ENCODE results near the gene PCK1.

Gene PCK1

DNA sequence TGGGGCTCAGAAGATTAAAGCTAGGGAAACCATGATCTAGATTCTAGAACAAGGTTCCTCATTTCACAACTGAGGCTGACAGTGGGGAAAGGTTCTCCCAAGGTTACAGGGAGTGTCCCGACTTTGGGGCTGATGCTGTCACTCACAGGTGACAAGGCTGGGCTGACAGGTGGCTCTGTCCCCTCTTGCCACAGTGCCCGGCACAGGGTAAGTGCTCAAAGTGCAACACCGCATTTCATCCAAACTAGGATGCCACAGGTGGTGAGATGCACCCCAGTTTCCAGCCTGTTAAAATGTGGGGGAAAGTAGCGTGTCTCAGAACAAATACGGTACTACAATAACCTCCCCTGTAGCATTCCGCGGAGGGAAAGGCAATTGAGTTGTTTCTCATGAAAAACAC lies 51.5 kb downstream of the PCK1 start:
- TF ChIP-seq, protein P1, sequence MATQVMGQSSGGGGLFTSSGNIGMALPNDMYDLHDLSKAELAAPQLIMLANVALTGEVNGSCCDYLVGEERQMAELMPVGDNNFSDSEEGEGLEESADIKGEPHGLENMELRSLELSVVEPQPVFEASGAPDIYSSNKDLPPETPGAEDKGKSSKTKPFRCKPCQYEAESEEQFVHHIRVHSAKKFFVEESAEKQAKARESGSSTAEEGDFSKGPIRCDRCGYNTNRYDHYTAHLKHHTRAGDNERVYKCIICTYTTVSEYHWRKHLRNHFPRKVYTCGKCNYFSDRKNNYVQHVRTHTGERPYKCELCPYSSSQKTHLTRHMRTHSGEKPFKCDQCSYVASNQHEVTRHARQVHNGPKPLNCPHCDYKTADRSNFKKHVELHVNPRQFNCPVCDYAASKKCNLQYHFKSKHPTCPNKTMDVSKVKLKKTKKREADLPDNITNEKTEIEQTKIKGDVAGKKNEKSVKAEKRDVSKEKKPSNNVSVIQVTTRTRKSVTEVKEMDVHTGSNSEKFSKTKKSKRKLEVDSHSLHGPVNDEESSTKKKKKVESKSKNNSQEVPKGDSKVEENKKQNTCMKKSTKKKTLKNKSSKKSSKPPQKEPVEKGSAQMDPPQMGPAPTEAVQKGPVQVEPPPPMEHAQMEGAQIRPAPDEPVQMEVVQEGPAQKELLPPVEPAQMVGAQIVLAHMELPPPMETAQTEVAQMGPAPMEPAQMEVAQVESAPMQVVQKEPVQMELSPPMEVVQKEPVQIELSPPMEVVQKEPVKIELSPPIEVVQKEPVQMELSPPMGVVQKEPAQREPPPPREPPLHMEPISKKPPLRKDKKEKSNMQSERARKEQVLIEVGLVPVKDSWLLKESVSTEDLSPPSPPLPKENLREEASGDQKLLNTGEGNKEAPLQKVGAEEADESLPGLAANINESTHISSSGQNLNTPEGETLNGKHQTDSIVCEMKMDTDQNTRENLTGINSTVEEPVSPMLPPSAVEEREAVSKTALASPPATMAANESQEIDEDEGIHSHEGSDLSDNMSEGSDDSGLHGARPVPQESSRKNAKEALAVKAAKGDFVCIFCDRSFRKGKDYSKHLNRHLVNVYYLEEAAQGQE (IDR thresholded peaks at IDR 0.05; ENCODE audit: insufficient read depth in 1 of 2, low read depth in 2 of 2, low read length in 2 of 2): no peak
- TF ChIP-seq TAF1 (IDR thresholded peaks at IDR 0.05; ENCODE audit: borderline replicate concordance, insufficient read depth, low read length): no peak
- TF ChIP-seq SIN3A (IDR thresholded peaks at IDR 0.05; ENCODE audit: borderline replicate concordance, insufficient read depth, low read length): no peak
- no peak for TF ChIP-seq FOXP2 (optimal IDR thresholded peaks at IDR 0.05; ENCODE audit: borderline replicate concordance, extremely low read depth, extremely low read length, insufficient read depth)
- no peak for TF ChIP-seq POLR2AphosphoS5 (IDR thresholded peaks at IDR 0.05; ENCODE audit: low read depth, low read length)

DNA sequence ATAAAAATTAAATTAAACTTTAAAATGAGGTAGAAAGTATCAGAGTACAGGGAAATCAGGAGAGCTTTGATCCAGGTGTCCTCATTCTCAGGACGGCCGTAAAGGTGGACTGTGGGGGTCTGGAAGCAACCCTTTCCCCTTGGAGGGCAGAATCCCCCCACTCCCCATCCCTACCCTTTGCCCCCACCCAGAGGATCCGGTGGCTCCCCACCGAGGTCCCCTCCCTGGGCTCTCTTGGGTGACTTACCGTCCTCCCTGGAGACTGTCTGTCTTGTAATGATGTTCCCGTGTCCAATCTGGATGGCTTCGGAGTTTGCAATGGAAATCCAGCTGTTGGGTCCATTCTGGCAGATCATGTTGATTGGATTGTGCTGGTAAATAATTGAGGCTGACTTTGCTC lies 52.0 kb downstream of the PCK1 start:
- TF ChIP-seq, protein P1 (IDR thresholded peaks at IDR 0.05; ENCODE audit: insufficient read depth in 1 of 2, low read depth in 2 of 2, low read length in 2 of 2): no peak
- TF ChIP-seq POLR2AphosphoS5 (IDR thresholded peaks at IDR 0.05; ENCODE audit: low read depth, low read length) (no peak), SIN3A (IDR thresholded peaks at IDR 0.05; ENCODE audit: borderline replicate concordance, insufficient read depth, low read length) (no peak), FOXP2 (optimal IDR thresholded peaks at IDR 0.05; ENCODE audit: borderline replicate concordance, extremely low read depth, extremely low read length, insufficient read depth) (no peak), TAF1 (IDR thresholded peaks at IDR 0.05; ENCODE audit: borderline replicate concordance, insufficient read depth, low read length) (no peak)

DNA sequence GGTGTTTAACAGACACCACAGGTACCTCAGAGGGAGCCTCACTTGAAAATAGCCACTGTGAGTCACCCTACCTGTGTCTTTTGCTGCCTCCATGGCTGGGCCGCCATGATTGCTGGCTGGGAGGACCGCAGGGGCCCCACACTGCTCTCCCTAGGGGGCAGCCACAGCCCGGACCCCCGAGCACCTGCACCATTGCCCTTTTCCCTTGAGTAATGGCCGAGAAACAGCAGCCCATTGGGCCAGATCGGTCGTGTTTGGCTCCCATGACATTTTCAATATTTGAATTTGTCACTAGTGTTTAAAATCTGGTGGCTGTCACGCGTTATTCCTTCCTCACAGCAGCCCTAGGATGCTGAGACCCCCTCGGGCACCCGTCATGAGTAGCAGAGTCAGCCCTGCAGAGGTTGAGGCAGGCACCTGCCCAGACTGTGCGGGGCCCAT lies 52.6 kb downstream of the PCK1 start:
- TF ChIP-seq, protein P1 (IDR thresholded peaks at IDR 0.05; ENCODE audit: insufficient read depth in 1 of 2, low read depth in 2 of 2, low read length in 2 of 2): no peak
- TF ChIP-seq POLR2AphosphoS5 (IDR thresholded peaks at IDR 0.05; ENCODE audit: low read depth, low read length) (no peak), TAF1 (IDR thresholded peaks at IDR 0.05; ENCODE audit: borderline replicate concordance, insufficient read depth, low read length) (no peak), SIN3A (IDR thresholded peaks at IDR 0.05; ENCODE audit: borderline replicate concordance, insufficient read depth, low read length) (no peak), FOXP2 (optimal IDR thresholded peaks at IDR 0.05; ENCODE audit: borderline replicate concordance, extremely low read depth, extremely low read length, insufficient read depth) (no peak)

DNA sequence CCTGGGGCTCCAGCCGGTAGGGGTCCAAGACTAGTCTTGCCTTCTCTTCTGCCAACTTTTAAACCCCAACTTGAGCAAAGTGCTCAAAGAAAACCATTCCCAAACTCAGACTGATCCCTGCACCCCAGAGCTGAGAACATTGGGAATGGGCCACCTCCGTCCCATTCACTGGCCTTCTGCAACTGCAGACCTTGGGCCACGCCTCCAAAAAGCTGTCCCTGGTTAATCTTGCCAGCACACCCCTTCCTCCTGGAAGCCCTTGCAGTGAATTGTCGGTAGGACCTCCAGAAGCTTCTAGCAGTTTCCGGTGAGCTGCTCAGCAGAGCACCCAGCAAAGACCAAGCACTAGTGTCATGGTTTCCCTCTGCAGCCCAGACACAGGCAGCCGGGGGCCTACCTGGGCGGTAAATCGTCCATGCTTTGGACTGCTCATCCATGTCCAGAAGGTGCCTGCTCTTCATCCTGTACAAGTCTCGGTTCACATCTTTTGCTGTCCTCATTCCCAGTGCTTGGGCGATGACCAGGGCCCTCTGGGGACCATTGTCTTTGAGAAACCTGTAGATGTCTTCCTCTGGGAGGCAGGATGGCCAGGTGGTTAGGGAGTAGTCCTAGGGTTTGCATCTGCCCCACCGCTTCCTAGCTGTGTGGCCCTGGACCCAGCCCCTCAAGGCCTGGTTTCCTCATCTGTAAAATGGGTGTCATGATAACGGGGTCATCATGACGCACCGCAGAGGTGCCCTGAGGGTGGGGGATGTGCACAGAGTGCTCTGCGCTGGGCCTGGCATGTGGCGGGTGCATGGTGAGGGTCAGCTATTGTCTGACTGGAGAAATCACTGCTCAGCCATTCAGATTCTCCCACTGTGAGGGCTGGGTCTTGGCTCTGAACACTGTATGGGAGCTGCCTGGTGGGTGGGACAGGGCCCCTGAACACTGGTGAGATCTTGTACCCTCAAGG lies 53.9 kb downstream of the PCK1 start:
- no peak for TF ChIP-seq POLR2AphosphoS5 (IDR thresholded peaks at IDR 0.05; ENCODE audit: low read depth, low read length)
- no peak for TF ChIP-seq SIN3A (IDR thresholded peaks at IDR 0.05; ENCODE audit: borderline replicate concordance, insufficient read depth, low read length)
- no peak for TF ChIP-seq TAF1 (IDR thresholded peaks at IDR 0.05; ENCODE audit: borderline replicate concordance, insufficient read depth, low read length)
- TF ChIP-seq FOXP2 (optimal IDR thresholded peaks at IDR 0.05; ENCODE audit: borderline replicate concordance, extremely low read depth, extremely low read length, insufficient read depth): no peak
- TF ChIP-seq, protein P1 (IDR thresholded peaks at IDR 0.05; ENCODE audit: insufficient read depth in 1 of 2, low read depth in 2 of 2, low read length in 2 of 2): no peak
